HL-60/S4 treated with phorbol 12-myristate 13-acetate at 8.2 ng/mL for 4 days and 3 days (cell line): ENCODE data around the gene DGCR6L.
"Not testable (repeated sequence)": the region's sequence is repeated elsewhere in the genome, so short reads cannot be mapped to it uniquely, and the experiment has no call there.

ENCODE experiments used
- in situ Hi-C: fragments of 300-500 bp; cut with MboI; formaldehyde crosslinking; loops from 2 replicates; pipeline ENCODE4 v1.15.0; 2022; ENCODE audit warnings: low sequenced_read_pairs

DGCR6L gene

GRCh38 chr22:20292673-20293232, 27.1 kb downstream of the DGCR6L start:
- in situ Hi-C loops, result no loop called here

DNA sequence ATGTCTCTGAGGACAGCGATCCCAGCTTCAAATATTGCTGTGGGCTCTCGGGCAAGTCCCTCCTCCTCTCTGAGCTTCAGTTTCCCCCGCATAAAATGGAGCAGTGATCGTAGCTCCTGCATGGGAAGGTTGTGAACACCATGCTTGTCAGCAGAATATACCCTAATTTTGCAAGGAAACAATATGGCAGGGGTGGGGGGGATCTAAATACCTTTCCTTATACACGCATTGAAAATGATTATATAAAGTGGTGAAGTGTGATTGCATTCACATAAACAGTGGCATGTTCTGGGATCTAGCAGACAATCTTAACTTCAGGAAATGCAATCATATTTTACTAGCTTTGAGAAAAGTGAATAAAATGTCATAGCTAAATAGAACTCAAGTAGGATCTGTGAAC, 27.8 kb downstream of the DGCR6L start:
- in situ Hi-C loops, result no loop called here

- in situ Hi-C loops, result no loop called here
Measured at GRCh38 chr22:20291604-20292063, 28.2 kb downstream of the DGCR6L start.

GRCh38 chr22:20291249-20291586, 28.6 kb downstream of the DGCR6L start:
- in situ Hi-C loops, result no loop called here

DNA sequence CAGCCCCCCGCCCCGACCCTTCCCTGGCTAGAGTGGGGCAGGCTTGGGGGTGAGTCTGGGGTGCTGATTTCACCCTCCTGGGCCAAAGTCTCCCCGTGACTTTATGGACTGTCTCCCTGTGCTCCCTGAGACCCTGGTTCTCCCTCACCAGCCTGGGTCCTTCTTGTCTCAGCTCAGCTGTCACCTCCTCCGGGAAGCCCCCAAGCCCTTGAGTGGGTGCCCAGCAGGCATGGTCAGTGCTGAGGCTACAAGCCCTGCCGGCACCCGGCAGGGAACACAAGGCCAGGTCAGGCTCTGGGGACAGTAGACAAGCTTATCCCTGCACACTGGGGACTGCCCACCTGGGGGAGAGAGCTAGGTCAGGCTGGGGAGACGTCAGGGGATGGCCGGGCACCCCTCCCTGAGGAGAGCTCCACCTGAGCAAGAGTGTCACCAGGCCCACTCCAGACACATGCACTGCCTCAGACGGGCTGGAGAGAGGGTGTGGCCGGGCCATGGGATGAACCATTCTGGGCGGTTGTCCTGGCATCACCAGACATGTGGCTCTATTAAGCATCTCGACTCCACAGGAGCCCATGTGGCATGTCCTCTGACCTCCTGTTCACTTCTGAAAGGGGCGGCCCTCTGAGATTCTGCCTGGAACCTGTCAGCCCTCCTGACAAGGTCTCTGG, 29.1 kb downstream of the DGCR6L start:
- in situ Hi-C loops, result no loop called here

DNA sequence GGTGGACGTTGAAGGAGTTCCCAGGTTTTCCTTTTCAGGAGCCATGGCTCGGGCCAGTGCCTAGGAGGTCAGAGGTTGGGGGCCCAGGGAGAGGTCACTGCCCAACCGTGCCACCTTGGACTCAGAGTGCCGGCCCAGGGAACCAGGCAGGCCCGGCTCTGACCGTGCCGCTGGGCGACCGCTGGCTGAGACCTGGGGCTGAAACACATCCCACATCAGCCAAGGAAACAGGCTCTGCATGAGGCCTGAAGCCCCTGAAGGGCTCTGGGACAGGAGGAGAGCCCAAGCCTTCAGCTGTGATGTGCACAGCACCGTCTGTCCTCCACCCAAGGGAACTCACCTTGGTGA, 29.8 kb downstream of the DGCR6L start:
- in situ Hi-C loops, result no loop called here

DNA sequence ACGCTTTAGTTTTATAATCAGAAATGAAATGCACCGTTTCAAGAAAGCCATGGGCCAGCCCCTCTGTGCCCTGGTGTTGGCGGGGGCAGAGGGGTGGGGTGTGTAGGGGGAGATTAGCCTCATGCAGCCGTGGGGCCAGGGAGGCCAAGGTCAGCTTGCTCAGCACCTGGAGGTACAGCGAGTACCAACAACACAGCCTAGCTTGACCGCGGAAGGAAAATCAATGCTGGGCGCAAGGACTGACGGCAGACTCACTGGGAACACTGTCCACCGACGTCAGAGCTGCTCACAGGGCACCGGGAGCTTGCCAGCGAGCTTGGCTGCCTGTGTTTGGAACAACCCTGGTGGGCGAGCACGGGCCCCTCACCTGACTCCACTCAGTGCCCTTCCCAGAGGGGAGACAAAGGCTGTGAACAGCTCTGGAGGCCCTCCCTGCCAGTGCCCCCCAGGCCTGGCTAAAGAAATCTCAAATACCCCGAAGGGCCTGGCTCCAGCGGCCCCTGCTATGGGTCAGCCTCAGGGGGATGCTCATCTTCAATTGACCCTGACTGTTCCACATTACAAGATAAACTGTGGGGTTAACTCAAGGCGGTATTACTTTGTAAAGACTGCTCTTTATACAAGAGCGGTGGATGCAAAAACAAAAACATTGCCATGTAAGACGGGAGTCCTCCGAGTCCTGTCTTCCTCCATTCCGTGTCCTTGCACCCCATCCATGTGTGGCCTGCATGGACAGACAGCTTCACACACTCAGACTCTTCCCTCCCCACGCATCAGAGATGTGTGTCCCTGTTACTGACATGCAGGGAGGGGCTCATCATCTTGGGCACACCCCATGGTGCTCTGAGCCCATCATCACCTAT, 30.4 kb downstream of the DGCR6L start:
- in situ Hi-C loops, result not testable (repeated sequence)

GRCh38 chr22:20286784-20287423, 33.0 kb downstream of the DGCR6L start:
- in situ Hi-C loops, result not testable (repeated sequence)

DNA sequence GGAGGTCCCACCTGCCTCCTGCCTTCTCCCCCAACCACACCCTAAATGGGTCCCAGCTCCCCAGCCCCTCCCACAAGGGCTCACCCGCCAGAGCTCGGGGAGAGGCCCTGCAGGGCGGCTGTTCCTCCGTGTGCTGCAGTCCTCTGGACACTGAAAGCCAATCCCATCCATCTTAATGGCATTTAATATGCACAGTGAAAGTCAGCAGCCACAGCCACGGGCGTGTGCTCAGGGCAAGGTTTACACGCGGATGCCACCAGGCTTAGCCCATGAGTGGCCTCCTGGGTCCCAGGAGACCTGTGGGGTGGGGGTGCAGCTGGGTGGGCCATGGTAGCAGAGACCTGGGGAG, 33.6 kb downstream of the DGCR6L start:
- in situ Hi-C loops, result not testable (repeated sequence)

GRCh38 chr22:20285473-20286311, 34.2 kb downstream of the DGCR6L start:
- in situ Hi-C loops, result not testable (repeated sequence)

DNA sequence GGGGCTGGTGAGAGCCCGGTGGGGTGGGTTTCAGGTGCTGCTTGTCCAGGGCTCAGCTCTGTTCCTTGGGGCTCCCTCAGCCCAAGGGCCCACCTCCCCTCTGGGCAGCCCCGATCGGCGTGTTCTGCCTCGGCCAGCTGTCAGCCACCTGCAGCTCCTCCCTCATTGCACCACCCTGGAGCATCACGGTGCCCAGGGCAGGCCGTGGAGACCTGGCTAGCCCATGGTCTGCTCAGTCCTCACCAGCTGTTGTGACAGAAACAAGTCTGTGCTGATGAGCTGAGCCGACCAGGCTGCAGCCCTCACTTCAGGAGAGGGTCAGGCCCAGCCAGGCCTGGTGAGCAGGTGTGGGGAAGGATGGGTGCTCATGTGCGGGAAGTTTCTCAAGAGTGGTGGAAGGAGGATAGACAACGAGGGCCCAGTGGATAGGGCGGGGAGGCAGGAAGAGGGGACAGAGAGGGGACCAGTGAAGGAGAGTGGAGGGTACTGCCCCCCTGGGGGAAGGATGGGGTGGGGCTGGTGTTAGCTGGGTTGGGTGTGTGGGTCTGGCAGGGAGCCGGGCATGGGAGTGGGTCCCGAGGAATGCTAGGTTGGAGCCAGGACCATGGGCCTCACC, 35.3 kb downstream of the DGCR6L start:
- in situ Hi-C loops, result no loop called here

DNA sequence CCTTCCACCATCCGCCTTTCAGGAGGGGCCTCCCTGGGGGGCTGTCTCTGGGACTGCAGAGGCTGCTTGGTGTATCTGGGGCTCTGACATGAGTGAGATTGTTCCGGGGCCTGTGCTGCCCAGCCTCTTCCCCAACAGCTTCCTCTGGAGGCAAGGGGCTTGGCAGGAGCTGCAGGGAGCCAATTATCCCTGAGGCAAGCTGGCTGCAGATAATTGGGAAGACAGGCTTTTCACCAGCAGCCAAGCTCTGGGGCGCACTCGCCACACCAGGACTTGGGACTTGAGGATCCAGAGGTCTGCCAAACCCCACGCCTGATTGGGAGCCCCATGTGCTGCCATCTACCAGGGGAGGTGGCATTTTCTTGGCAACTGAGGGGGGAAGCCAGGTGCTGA, 36.2 kb downstream of the DGCR6L start:
- in situ Hi-C loops, result no loop called here

DNA sequence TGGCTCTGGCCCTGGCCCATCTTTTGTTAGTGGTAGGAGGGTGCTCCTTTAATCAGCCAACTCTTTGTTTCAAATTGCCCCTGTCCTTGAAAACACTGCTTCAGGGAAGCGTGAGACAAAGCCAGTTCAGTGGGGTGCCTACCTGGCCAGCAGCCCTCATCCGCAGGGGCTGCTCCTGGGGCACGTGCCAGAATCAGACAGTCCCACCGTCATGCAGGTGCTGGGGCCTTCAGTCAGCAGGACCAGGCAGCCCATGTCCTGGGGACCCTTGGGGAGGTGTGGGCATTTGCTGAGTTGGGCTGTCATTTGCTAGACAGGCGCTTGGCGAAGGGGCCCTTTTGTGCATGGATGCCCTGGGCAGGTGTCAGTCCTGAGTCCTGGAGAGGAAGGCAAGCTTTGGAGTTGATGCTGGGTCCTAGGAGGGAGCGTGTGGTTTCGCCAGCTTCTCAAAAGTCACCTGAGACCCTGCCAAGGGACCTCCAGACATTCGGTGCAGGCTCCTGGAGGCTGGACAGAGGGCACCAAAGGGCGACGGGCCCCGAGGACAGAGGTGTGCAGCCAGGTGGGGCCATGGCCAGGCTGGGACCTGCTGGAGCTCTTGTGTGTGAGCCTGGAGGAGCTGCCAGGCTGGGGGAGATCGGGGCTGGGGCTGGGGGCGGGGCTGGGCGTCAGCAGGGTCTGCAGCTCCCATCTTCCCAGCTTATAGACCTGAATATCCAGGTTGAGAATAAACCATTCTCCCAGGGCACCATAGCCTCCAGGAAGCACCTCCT, 36.8 kb downstream of the DGCR6L start:
- in situ Hi-C loops, result no loop called here

- in situ Hi-C loops, result no loop called here
Measured at GRCh38 chr22:20281891-20282290, 38.0 kb downstream of the DGCR6L start.

- in situ Hi-C loops, result not testable (repeated sequence)
Measured at GRCh38 chr22:20281473-20281872, 38.4 kb downstream of the DGCR6L start.

DNA sequence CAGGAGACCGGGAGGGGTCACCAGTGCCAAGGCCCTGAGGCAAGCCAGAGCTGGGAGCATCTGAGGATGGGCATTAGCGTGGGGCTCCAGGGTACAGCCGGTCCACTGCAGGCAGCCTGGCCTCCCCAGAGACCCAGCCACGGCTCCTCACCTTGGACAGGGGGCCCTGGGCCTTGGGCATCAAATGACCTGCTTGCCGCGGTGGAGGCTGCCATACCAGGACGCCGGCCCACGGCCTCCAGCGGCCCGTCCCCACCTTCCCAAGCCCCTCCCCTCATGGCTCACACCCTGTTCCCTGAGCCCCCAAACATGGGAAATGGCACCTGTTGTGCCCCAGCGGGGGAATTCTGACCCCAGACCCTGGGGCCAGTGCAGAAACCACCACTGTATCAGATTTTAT, 39.0 kb downstream of the DGCR6L start:
- in situ Hi-C loops, result no loop called here

DNA sequence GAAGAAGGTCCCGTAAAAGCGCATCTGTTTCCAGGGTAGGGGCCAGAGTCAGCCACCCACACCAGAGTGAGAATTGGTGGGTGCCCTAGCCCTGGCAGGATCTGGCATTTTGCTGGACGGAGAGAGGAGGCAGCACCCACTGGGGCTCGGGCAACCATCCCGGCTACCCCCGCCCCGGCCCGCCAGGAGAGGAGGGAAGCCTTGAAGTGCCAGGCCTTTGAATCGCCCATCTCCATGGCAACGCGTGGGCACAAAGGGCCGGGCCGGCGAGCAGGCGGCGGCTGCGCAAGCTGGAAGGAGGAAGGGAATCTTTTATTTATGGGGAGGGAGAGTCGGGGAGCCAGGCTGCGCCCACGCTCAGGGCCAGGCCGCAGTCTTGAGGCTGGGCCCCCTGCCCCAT, 39.7 kb downstream of the DGCR6L start:
- in situ Hi-C loops, result not testable (repeated sequence)

DNA sequence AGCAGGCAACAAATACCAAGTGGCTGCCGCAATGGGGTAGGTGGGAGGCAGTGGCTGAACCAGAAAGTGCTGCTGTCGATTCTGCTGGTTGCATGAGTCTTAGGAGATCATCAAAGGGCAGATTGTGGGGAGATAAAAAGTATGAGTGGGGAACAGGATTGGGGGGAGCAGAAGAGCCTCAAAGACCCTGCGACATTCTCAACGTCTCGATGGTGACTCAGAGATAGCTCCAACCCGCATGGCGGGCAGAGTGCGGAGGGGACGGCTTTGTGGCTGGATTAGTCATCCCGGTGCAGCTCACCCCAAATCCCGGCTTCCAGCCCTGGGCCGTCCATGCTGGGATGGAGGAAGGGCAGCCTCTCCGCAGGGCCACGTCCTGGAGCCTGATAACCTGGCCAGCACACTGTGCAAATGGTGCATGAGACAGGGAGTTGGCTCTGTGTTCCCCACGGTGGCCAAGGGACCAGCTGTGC, 40.2 kb downstream of the DGCR6L start:
- in situ Hi-C loops, result loop anchor here (10.0 kb wide), 1 partner anchor 125 kb away; the partner anchor contains the start of gene CCDC188

- in situ Hi-C loops, result loop anchor here (10.0 kb wide), 1 partner anchor 124 kb away; the partner anchor contains the start of gene CCDC188
Measured at GRCh38 chr22:20278726-20279490, 41.0 kb downstream of the DGCR6L start.
